NCI-H1048 (cell line): ENCODE data around the gene RECQL5.

Source experiments
- DNase-seq: peaks from one replicate; lab custom pipeline; 2025; lab: John Stamatoyannopoulos, UW

The RECQL5 gene

DNA sequence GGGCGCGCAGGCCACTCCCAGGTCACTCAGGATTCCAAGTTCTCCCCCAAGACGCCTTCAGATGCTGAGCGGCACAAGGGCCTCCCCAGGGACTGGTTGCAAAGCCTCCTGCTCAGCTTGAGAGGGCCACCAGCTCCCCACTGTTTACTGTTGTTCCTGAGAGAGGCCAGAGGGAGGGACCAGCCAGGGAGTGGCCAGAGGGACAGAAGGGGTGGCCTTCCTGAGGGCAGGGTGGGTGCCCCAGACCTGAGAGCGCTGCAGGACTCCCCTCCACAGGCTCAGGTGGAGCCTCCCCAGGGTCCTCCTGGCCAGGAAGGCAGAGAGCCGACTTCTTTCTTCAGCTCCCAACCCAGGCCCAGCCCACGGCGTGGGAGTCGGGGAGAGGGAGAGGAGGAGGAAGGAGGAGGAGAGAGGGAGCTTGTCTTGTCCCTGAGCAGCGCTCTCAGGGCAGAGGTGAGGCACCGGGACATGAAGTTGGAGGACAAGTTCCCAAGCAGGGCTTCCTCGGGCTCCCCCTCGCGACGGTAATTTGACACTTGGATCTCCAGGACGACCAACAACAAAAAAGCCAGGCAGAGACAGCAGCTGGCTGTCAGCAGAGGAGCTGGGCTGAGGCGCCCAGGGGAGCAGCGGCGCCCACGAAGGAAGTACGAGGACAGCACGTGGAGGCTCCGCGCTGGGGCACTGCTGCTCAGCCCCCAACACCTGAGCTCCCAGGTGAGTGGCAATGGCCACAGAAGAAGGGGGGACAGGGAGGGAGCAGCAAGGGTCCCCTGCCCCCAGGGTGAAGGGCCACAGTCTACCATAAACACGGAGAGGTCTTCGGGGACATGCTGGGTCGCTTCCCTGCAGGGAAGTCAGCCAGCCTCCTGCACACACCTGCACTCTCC, 33.2 kb downstream of the RECQL5 start:
- peak; percentile 53 for DNase-seq

DNA sequence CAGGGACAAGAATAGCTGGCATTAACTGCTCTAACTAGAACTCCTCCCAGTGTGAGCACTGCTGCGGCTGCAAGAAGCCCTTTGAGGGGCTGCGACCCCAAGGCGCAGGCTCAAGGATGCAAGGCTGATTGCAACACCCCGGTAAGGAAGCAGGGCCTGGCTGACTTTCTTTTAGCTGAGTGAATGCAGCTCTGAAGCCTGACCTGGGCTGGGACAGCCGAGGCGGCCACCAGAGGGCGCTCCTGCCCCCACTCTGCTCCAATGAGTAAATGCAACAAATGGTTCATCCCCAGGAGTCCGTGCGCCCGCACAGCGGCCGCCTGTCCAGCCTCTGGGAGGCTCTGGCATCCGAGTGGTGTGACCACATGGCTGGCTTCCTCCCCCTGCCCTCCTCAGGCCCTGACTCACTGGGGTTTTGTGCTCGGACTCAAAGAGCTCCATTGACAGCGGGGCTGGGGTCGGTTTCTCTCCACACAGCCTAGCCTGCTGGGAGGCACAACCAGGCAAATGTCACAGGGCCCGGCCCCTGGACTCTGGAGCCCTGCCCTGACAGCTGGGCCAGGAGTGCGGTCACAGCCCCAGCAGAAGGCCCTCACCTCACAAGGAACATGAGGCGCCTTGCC, 34.0 kb downstream of the RECQL5 start, which contains the start of gene SMIM5:
Gene SMIM5 (plus strand): TSS at position 572 of the 623 bp plus-strand sequence. CDS start 6,768 bp downstream, outside the sequence.
- no peak for DNase-seq

DNA sequence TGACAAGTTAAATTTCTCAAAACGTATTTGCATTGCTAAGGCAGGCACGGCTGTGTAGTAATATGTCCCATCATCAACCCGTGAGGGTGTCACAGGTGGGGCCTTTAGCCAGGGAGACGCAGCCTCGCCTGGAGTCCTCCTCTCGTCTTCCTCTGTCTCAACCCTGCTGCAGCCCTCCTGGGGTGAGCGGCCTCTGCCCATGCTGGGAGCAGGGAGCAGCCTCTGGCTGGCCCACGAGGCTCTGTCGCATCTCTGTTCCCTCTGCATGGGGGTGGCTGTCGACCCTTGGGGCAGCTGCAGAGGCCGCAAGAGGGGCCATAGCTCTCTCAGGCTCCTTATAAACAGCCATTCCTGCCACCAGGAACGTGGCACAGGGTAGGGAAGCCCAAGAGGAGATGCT, 34.5 kb downstream of the RECQL5 start:
- DNase-seq: no peak

DNA sequence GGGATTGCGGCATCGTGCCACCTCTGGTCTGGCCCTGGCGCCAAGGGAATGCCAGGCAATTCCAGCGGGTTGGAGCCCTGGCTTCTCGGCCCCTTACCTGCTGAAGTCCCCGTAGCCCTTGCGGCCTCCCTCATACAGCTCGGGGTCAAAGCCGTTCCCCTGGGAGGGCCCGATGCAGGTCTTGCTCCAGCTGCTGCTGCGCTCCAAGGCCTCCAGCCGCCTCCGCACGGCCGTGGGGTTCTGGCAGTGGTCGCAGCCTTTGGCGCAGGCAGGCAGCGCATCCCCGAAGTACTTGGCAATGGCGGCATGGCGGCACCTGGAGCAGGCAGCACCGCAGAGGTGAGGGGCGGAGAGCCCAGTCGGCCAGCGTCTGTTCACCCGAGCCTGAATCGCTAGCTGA, 35.6 kb downstream of the RECQL5 start:
- no peak for DNase-seq

DNA sequence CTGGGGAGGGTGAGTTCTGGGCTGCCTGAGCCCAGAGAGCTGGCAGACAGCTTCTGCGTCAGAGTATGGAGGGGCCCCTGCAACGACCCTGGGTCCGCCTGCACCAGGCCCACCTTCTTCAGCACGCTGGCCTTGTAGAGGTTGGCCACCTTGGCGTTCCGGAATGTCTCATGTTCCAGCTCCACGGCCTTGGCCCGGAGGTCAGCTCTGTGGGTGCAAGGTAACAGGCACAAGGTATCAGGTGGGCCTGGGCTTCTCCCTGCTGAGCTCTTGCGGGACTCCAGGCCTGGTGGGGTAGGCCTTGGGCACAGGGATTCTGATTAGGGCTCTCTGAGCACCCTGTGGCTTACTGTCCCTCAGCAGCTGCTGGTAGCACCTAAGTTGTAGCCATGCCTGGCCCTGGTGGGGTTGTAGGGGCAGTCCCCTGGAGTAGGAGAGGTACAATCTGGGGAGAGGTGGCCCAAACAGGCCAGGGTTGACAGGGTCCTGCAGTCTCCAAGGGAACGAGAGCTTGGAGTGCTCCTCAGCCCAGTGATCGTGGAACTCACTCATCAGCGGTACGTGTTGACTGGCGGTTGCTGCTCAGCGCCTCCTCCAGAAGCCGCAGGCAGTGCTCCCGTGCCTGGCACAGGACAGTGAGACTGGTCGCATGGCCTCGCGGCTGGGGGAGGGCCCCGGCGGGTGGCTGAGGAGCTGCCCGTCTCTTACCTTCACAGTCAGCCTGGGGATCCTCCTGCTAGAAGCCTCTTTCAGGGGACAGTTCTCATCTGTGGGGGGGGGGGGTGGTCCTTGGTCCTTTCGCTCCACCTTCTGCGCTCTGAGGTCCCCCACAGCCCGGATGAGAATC, 36.7 kb downstream of the RECQL5 start:
- no peak for DNase-seq

DNA sequence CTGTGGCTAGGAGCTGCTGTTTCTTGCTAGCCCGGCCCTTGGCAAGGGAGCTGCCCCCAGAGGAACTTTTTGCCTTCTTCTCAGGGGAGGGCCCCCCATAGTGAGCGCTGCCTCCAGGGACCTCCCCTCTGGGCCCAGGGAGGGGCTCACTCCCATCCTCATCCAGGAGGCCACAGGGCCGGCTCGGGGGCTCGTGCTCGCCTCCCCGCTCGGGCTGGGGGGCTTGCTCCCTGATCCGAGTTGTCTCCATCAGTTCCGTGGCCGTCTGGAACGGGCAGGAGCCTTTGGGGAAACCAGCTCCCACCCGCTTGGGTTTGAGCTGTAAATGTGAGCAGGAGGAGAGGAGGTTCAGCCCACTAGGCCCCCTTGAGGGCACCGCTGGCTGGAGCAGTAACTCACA, 37.8 kb downstream of the RECQL5 start:
- DNase-seq: no peak

DNA sequence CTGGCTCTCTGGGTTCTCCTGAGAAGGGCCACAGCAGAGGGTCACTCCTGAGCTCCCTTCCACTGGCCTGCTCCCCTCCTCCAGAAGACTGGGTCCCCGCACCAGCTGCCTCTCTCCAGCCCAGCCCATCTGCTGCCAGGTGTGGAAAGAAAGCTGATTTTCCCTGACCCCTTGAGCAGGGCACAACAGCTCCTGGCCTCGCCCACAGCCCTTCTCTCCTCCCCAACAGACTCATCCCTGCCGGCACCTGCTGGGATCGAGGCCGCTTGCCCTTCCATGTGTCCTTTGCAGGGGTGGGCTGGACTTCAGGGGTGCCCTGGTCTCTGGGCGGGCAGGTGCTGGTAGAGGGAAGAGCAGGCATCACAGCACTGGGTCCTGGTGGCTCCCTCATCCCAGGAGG, 38.5 kb downstream of the RECQL5 start:
- DNase-seq: no peak

DNA sequence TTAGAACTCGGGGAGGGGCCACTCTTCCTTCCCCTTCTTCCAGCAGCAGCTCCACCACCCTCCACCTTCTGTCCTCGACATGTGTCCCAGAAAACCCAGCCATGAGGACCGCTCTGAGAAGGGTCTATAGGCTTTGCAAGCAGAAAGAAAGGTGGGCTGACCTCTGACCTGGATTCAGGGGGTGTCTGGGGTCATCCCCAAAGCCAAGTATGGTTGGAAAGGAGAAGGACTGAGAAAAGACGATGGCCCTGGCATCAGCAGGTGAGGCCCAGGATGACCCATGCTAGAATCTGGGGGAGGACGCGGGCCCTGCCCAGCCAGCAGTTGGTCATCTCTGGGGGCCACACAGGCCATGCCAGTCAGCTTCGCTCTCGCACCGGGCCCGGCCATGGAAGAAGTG, 39.9 kb downstream of the RECQL5 start:
- no peak for DNase-seq

DNA sequence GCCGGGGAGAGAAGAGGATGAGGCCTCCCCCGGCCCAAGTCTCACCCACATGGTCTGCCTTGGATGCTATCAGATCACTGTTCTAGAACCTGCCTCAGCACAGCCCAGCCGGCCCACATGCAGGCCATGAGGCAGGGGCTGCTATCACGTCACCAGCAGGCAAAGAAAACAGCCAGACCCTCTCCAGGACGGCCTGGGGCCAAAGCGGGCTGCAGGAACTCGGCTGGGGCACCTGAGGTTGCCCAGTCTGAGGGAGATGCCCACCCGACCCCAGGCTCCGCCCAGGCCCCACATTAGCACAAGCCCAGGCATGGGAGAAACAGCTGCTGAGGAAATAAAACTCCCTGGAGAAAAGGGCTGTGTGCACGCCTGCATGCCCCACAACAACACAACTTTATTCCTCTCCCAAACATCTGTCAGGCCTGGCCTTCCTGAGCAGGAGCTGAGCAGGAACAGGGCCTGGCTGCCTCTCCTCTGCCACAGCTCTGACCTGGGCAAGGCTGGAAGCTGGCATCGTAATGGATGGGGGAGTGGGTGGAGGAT, 40.4 kb downstream of the RECQL5 start:
- no peak for DNase-seq

DNA sequence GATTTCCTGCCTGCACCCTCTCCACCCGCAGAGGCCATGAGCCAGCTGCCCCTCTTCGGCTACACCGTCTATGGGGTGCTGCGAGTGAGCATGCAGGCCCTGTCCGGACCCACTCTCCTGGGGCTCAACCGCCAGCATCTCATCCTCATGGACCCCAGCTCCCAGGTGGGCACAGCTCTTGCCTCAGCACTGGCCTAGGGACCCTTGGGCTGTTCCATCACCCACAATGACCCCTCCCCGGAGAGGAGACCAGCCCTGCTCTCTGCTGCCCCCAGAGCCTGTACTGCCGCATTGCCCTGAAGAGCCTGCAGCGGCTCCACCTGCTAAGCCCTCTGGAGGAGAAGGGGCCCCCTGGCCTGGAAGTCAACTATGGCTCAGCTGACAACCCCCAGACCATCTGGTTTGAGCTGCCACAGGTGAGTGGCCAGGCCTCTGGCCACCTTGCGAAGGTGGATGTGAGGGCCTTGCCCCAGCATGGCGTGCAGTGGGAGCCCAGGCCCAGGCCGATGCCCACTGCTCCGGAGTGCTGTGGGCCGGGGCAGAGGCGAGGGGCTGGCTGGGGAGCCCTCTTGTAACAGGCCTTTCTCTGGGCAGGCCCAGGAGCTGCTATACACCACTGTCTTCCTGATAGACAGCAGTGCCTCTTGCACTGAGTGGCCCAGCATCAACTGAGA, 41.0 kb downstream of the RECQL5 start:
- no peak for DNase-seq

DNA sequence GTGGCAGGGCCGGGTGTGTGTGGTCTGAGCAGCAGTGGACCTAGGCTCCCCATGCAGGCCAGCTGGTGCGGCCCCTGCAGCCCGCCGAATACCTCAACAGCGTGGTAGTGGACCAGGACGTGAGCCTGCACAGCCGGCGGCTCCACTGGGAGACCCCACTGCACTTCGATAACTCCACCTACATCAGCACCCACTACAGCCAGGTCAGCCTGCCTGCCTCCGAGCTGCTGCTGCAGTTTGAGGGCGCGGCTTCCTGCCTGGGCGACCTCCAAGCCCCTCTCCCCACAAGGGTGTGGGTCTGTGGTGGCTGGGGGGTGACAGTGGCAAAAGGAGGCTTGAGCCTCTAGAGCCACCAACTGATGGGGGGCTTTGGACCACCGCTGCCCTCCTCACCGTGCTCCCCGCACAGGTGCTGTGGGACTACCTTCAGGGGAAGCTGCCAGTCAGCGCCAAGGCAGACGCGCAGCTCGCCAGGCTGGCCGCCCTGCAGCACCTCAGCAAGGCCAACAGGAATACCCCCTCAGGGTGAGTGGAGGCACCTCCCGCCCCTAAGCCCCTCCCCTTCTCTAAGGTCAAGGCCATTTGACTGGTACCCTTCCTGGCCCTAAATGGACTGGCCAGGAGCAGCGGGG, 42.1 kb downstream of the RECQL5 start:
- no peak for DNase-seq

DNA sequence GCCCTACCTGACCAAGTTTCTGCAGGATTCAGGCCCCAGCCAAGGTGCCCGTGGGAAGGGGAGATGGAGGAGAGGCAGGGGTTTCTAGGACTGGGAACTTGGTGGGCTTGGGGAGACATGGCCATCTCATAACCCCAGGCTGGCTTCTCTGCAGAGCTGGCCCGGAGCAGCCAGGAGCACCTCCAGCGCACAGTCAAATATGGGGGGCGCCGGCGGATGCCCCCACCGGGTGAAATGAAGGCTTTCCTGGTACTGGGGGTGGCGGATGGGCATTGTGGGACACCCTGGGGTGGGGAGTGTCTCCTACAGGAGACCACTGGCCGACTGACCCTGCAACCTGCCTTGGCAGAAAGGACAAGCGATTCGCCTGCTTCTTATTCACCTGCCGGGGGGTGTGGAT, 42.9 kb downstream of the RECQL5 start:
- DNase-seq: no peak

DNA sequence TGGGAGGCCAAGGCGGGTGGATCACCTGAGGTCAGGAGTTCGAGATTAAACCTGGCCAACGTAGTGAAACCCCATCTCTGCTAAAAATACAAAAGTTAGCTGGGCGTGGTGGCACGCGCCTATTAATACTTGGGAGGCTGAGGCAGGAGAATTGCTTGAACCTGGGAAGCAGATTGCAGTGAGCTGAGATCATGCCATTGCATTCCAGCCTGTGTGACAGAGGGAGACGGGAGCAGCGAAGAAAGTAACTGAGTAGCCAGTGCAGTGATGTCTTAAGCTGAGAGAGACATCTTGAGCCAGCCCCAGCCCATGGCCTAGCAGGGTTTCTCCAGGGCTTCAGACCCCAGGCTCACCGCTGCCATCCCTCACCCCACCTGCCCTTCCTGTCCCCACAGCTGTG, 43.6 kb downstream of the RECQL5 start:
- no peak for DNase-seq

DNA sequence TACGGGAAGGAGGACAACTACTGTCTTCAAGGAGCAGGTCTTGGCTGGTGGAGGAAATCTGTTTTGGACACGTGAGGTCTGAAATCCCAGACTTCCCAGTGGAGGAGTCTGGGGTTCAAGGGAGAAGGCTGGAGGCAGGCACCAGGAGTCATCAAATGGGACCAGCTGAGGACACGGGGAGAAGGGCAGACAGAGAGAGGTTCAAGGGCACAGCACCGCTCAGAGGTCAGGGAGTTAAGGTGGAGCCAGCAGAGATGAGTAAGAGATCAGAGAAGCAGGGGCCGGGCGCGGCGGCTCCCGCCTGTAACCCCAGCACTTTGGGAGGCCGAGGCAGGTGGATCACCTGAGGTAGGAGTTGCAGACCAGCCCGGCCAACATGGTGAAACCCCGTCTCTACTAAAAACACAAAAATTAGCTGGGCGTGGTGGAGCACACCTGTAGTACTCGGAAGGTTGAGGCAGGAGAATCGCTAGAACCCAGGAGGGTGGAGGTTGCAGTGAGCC, 44.1 kb downstream of the RECQL5 start:
- no peak for DNase-seq

DNA sequence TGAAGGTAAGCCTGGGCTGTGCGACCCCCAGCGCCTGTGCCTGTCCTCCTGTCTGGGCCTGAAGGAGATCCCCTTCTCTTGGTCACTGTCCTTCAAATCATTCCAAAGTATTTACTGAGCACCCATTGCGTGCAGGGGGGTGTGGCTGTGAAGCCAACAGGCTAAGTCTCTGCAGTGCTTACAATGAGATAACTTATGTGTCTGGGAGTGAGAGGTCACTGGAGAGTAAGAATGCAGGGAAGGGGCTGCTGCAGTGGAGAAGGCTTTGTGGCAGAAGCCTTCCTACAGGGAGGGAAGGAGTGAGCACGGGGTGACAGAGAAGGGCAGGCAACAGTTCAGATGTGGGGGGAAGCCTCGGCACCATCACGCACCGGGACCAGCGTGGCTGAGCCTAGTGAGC, 44.9 kb downstream of the RECQL5 start:
- DNase-seq: no peak

DNA sequence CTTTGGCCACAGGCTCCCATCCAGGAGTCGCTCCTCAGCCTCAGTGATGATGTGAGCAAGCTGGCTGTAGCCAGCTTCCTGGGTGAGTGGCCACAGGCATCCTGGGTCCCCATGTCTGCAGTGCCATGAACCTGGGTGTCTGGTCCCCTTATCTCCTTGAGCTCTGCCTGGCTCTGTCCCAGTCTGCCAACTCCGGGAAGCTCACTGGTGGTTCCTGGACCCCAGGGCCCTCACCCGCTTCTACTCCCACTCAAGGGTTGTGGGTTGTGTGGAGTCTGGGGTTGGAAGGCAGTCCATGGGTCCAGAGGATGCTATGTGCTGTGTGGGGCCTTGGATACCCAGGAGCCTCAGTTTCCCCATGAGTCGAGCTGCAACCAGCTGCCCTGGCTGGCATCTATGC, 45.5 kb downstream of the RECQL5 start:
- DNase-seq: no peak

DNA sequence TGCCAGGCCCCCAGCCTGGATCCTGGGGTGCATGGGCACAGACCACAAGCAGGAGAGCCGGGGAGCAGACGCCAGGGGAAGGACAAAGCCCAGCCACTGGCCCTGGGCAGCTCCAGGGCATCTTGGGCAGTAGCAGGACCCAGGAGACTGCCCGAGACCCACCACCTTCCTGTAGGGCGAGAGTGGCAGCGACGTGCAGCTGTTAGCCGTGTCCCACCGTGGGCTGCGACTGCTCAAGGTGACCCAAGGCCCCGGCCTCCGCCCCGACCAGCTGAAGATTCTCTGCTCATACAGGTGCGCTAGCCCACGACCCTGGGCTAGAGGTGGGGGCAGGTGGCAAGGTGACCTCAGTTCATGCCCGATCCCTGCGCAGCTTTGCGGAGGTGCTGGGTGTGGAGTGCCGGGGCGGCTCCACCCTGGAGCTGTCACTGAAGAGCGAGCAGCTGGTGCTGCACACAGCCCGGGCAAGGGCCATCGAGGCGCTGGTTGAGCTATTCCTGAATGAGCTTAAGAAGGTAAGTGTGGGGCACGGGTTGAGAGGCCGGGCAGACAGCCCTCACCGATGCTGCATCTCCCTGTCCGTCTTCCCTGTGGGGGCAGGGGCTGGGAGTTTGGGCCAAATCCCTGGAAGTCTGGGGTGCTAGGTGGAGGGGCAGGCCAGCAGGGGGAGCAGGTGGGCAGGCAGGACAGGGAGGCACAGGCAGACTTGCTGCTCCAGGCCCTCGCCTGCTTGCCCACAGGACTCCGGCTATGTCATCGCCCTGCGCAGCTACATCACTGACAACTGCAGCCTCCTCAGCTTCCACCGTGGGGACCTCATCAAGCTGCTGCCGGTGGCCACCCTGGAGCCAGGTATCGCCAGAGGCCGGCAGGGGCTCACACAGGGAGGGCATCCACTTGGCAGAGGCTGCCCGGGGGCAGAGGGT, 47.2 kb downstream of the RECQL5 start:
- no peak for DNase-seq

DNA sequence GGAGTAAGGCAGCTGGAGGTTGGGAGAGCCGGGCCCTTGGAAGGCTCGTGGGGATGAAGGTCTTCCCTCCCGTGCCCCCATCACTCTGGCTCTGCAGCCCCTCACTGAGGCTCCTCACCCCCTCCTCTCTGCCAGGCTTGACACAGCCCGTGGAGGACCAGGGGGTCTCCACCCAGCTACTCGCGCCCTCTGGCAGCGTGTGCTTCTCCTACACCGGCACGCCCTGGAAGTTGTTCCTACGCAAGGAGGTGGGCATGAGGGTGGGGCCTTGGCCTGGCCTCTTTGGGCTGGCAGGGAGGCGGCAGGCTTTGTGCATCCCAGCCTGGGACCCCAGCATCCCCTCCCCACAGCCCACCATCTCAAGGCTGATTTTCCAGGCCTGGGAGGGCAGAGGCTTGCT, 49.3 kb downstream of the RECQL5 start:
- DNase-seq: no peak

DNA sequence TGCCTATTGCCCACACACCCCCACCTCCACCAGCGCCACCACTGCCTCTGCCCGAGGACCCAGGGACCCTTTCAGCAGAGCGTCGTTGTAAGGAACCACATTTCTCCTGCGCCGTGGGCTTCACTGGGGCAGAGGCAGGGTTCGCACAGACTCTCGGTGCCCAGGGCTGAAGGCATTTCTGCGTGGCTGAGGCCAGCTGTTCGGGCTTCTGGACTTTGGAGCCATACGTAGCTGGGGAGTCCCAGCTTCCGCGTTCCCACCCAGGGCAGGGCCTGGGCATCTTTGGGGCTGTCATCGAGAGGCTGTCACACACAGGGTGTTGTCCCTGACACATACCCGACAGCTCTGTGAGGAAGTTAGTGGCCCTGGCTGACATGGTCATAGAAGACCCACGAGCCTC, 49.7 kb downstream of the RECQL5 start:
- DNase-seq: no peak

DNA sequence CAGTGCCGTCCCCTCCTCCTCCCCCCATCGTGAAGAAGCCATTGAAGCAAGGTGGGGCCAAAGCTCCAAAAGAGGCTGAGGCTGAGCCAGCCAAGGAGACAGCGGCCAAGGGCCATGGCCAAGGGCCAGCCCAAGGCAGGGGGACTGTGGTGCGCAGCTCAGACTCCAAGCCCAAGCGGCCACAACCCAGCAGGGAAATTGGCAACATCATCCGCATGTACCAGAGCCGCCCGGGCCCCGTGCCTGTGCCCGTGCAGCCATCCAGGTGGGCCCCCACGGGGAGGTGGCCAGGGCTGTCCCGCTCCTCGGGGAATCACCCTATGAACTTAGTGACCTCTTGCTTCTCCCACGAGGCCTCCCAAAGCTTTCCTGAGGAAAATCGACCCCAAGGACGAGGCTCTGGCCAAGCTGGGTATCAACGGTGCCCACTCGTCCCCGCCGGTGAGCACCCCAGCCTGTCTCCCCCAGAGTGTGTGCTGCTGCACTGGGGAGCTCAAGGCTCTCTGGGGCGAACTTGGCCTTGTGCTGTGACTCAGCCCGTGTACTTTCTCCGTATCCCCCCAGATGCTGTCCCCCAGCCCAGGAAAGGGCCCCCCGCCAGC, 50.3 kb downstream of the RECQL5 start:
- DNase-seq: no peak
